Left cardiac atrium (tissue), 4 donors: ENCODE data around the gene PRPF8. TPM values are rescaled to one million over a fixed set of nuclear protein-coding genes. Genes with fewer than 3 reads are reported as not detected.

ENCODE experiments used
- ATAC-seq, 2 donors: fragments of 200-7000 bp; cut with Tn5 transposase; one replicate each; pipeline ENCODE4 v1.9.1; 2020; ENCODE audit warnings: mild to moderate bottlenecking in 2 of 2, moderate library complexity in 2 of 2
- DNase-seq: peaks from one replicate; pipeline ENCODE4 v3.0.0-alpha.2; 2020
- intact Hi-C, 2 donors: fragments of 100-400 bp; cut with DNase I; formaldehyde crosslinking; loops; one replicate each; pipeline versions ENCODE4 v1.14.1 to v1.15.1; 2022 to 2023
- total RNA-seq, 2 donors: library from RNA; stranded (reverse); fragmentation: NEBNext Ultra II Directional; extraction: Animal tissue kit (Norgen Biotek cat#: 25700); gene quantifications; one replicate each; pipeline ENCODE4 v1.2.1, GENCODE V29; 2021
- donor health status: DM: no; HTN: yes; CAD: no.
- donor health status: DM: no; HTN: yes; CAD: no; lungs with severe emphysema.
- donor health status: DM: yes; HTN: yes; CAD: no.
- donor health status: Dilated cardiomyopathy.

PRPF8 gene
- total RNA-seq, 2 donors from 2014 or later: 136 to 181 TPM

- ATAC-seq: peak; percentile 69 to 89
- peak; percentile 73 for DNase-seq
- intact Hi-C loops: no loop called here
These were observed 67.0 kb downstream of the PRPF8 start for GRCh38 chr17:1617620-1618174.

- ATAC-seq (no peak), DNase-seq (no peak)
- intact Hi-C loops: no loop called here
These were observed 68.6 kb downstream of the PRPF8 start for GRCh38 chr17:1616101-1616500.

- ATAC-seq (peak in 1 of 2 donors; percentile 28), DNase-seq (no peak)
- intact Hi-C loops: no loop called here
These were observed 72.3 kb downstream of the PRPF8 start for GRCh38 chr17:1612400-1612799.

- intact Hi-C loops: no loop called here
- ATAC-seq: peak in 1 of 2 donors; percentile 28
- DNase-seq: no peak
These were observed 73.0 kb downstream of the PRPF8 start for GRCh38 chr17:1611715-1612114.

GRCh38 chr17:1608676-1609075 is 76.0 kb downstream of the PRPF8 start:
- DNase-seq (no peak), ATAC-seq (no peak)
- intact Hi-C loops: no loop called here

GRCh38 chr17:1607971-1608320 is 76.7 kb downstream of the PRPF8 start:
- intact Hi-C loops: no loop called here
- no peak for DNase-seq
- no peak for ATAC-seq

GRCh38 chr17:1606352-1606985 is 78.2 kb downstream of the PRPF8 start:
- no peak for ATAC-seq
- intact Hi-C loops: no loop called here
- DNase-seq: no peak

GRCh38 chr17:1605681-1606351 is 78.9 kb downstream of the PRPF8 start:
- ATAC-seq: no peak
- DNase-seq: no peak
- intact Hi-C loops: no loop called here

GRCh38 chr17:1604831-1605528 is 79.7 kb downstream of the PRPF8 start:
- DNase-seq (no peak), ATAC-seq (no peak)
- intact Hi-C loops: no loop called here

- ATAC-seq (no peak), DNase-seq (no peak)
- intact Hi-C loops: no loop called here
These were observed 83.1 kb downstream of the PRPF8 start for GRCh38 chr17:1601571-1601970.

Other genes starting within 250 kb of the PRPF8 start
- gene CRK, start 228.6 kb downstream of the PRPF8 start, total RNA-seq: 10 to 100 TPM; 37.0 to 44.4 TPM
- 100 to 1,000 TPM; 175 to 184 TPM for gene MYO1C, start 192.2 kb downstream of the PRPF8 start, total RNA-seq
- gene INPP5K, start 168.3 kb downstream of the PRPF8 start, total RNA-seq: 10 to 100 TPM; 29.7 to 30.1 TPM
- gene PITPNA, start 122.1 kb downstream of the PRPF8 start, total RNA-seq: 10 to 100 TPM; 43.9 to 58.3 TPM
- 1 to 10 TPM; 7.4 to 8.2 TPM for gene SLC43A2, start 56.0 kb downstream of the PRPF8 start, total RNA-seq
- gene SCARF1, start 39.1 kb downstream of the PRPF8 start, total RNA-seq: 10 to 100 TPM; 10.7 to 17.7 TPM
- gene RILP, start 35.0 kb downstream of the PRPF8 start, total RNA-seq: 10 to 100 TPM; 38.5 to 44.5 TPM
- 1 to 10 TPM; 3.7 to 6.0 TPM for gene TLCD2, start 25.5 kb upstream of the PRPF8 start, total RNA-seq
- gene WDR81, start 39.8 kb upstream of the PRPF8 start, total RNA-seq: 10 to 100 TPM; 15.4 to 16.1 TPM
- gene SERPINF2, start 58.0 kb upstream of the PRPF8 start, total RNA-seq: 1 to 10 TPM; 4.2 to 4.9 TPM
- 100 to 1,000 TPM; 252 to 407 TPM for gene SERPINF1, start 77.2 kb upstream of the PRPF8 start, total RNA-seq
- gene SMYD4, start 145.0 kb upstream of the PRPF8 start, total RNA-seq: 10 to 100 TPM; 10.6 to 17.6 TPM
- gene RPA1, start 145.1 kb upstream of the PRPF8 start, total RNA-seq: 10 to 100 TPM; 61.8 to 95.1 TPM